Activated CD8-positive, alpha-beta memory T cell treated with anti-CD3 and anti-CD28 coated beads for 36 hours (primary cell): ENCODE measurements around the gene COL4A2. TPM values are rescaled to one million over a fixed set of nuclear protein-coding genes. Genes with fewer than 3 reads are reported as not detected.

Experiments
- CTCF ChIA-PET: fragments of 350-600 bp; sonication (Branson Sonifier 250); formaldehyde crosslinking; loops from one replicate; lab custom pipeline; 2021; ENCODE audit warnings: antibody characterized with exemption; lab: Charles Lee
- POLR2A ChIA-PET: fragments of 350-600 bp; sonication (Branson Sonifier 250); formaldehyde crosslinking; loops from one replicate; lab custom pipeline; 2021; ENCODE audit warnings: antibody characterized with exemption; lab: Charles Lee
- total RNA-seq, 2 experiments: library from RNA; stranded (reverse); gene quantifications; one replicate each; pipeline ENCODE4 v1.2.3, GENCODE V29; 2021

Gene COL4A2
- total RNA-seq, 2 experiments from 2014 or later, result not detected

GRCh38 chr13:110506396-110506795, 199.3 kb downstream of the COL4A2 start:
- CTCF ChIA-PET, result no interaction called here
- POLR2A ChIA-PET, result no interaction called here

- CTCF ChIA-PET, result no interaction called here
- POLR2A ChIA-PET, result no interaction called here
Observed at GRCh38 chr13:110506859-110507566, 199.9 kb downstream of the COL4A2 start.

DNA sequence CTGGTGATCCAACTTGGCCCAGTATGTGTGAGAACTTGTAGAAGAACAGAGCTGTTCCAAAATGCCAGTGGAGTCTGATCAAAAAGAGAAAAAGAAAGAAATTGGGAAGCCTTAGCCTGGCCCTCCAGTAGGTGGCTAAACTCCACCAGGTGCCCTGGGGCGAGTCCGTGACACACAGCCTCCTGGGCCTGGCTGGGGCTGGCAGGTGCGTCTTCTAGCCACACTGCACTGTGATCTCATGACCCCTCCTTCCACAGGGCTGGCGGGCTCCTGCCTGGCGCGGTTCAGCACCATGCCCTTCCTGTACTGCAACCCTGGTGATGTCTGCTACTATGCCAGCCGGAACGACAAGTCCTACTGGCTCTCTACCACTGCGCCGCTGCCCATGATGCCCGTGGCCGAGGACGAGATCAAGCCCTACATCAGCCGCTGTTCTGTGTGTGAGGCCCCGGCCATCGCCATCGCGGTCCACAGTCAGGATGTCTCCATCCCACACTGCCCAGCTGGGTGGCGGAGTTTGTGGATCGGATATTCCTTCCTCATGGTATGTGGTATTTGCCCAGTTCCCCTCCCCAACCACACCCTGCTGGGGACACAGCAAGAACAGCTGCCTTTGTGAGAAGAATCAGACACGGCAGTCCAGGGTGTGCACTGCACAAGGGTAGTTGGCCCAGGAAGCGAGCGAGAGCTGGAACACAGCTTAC, 200.7 kb downstream of the COL4A2 start:
- ChIA-PET CTCF (interaction anchor here (0.6 kb wide), 1 partner anchor 95 kb away, joined by 3 read pairs; no protein-coding TSS in a partner anchor), POLR2A (no interaction called here)

GRCh38 chr13:110509478-110509926, 202.4 kb downstream of the COL4A2 start:
- CTCF ChIA-PET, result interaction anchor here (0.7 kb wide), 1 partner anchor 100 kb away, joined by 3 read pairs; no protein-coding TSS in a partner anchor
- POLR2A ChIA-PET, result no interaction called here

- ChIA-PET POLR2A (no interaction called here), CTCF (no interaction called here)
Observed at GRCh38 chr13:110509971-110510786, 203.1 kb downstream of the COL4A2 start.

DNA sequence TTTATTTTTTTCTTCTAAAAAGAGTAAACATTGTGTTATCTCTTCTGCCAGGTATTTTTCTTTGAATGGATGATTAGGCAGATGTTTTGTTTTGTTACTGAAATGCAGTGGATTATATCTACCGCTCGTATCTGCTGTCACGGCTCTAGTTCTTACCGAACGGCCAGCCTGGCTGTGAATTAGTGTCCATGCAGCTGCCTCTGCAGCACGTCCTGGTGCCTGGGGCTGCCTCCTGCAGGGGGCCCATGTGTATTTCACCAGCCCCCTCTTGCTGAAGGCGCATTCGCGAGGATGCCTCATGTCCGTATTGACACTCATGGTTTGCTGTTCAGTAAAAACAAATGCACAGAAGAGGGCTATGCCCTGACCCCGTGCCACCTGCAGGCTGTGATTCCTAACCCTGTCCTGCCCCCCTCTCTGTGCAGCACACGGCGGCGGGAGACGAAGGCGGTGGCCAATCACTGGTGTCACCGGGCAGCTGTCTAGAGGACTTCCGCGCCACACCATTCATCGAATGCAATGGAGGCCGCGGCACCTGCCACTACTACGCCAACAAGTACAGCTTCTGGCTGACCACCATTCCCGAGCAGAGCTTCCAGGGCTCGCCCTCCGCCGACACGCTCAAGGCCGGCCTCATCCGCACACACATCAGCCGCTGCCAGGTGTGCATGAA, 204.6 kb downstream of the COL4A2 start:
- CTCF ChIA-PET, result no interaction called here
- POLR2A ChIA-PET, result no interaction called here

- ChIA-PET POLR2A (no interaction called here), CTCF (no interaction called here)
Observed at GRCh38 chr13:110512198-110512740, 205.2 kb downstream of the COL4A2 start.

GRCh38 chr13:110516500-110516899, 209.4 kb downstream of the COL4A2 start:
- ChIA-PET CTCF (no interaction called here), POLR2A (no interaction called here)

GRCh38 chr13:110517505-110518225, 210.6 kb downstream of the COL4A2 start:
- POLR2A ChIA-PET, result no interaction called here
- CTCF ChIA-PET, result no interaction called here

GRCh38 chr13:110518226-110518525, 211.1 kb downstream of the COL4A2 start:
- CTCF ChIA-PET, result no interaction called here

GRCh38 chr13:110518571-110518970, 211.5 kb downstream of the COL4A2 start:
- ChIA-PET CTCF (no interaction called here), POLR2A (no interaction called here)

More at GRCh38 chr13:110518226-110518525, 211.1 kb downstream of the COL4A2 start:
- POLR2A ChIA-PET, result no interaction called here

GRCh38 chr13:110519046-110519445, 212.0 kb downstream of the COL4A2 start:
- ChIA-PET CTCF (no interaction called here), POLR2A (no interaction called here)

DNA sequence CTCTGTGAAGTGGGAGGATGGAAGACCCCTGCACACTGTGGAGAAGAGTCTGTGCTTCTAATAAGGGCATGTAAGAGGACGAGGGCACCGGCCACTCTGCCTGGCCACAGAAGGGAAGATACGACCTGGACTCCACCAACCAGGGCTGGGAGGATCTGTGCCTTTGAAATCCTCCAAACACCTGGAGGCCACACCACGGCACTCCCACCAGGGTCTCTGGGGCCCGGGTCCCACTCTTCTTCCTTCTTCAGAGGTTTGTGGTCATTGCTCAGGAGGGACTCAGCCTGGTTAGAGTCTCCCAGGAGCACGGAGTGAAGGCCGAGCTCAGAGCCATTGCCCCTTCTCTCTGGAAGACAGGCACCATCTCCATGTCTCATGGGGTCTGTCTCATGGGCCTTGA, 212.4 kb downstream of the COL4A2 start:
- ChIA-PET POLR2A (no interaction called here), CTCF (no interaction called here)

GRCh38 chr13:110520431-110521295, 213.6 kb downstream of the COL4A2 start:
- CTCF ChIA-PET, result no interaction called here
- POLR2A ChIA-PET, result no interaction called here

- ChIA-PET POLR2A (no interaction called here), CTCF (no interaction called here)
Observed at GRCh38 chr13:110521296-110521680, 214.2 kb downstream of the COL4A2 start.

DNA sequence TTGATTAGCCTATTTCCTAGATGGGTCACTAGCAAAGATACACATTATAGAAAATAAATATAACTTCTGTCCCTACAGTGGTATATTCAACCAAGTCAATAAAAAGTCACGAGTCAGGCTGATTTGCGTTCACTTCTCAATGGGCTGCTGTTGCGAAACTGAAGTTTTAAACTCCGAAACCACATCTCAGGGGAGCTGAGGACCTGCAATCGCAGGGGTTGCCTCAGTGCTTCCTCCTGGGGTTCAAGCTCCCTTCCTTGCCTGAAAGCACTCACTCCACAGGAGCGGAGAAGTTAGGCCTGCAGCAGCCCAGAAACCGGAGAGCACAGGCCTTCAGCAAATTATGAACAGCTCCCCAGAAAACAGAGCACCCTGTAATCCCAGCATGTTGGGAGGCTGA, 214.9 kb downstream of the COL4A2 start:
- POLR2A ChIA-PET, result no interaction called here
- CTCF ChIA-PET, result interaction anchor here (0.6 to 0.7 kb wide), 3 partner anchors 10 to 309 kb away, joined by 3 read pairs; no protein-coding TSS in a partner anchor

DNA sequence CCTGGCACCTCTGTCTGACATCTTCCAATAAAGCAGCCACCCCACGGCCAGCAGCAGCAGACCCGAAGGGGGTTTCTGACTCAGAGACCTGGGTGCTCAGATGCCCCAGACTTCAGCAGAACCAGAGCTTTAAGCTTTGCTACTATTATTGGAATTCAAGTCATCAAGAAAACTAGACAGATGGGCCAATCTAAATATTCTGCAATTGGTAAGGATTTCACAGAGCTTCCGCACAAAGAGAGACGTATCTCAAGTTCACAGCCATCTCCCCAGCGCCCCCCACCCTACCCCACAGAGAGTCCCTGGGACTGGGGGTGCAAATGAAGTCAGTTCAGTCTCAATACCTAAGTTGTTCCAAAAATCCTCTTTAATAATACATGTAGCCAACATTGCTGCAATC, 215.6 kb downstream of the COL4A2 start:
- POLR2A ChIA-PET, result no interaction called here
- CTCF ChIA-PET, result no interaction called here

GRCh38 chr13:110523180-110523579, 216.1 kb downstream of the COL4A2 start:
- CTCF ChIA-PET, result no interaction called here

More at GRCh38 chr13:110523180-110523579, 216.1 kb downstream of the COL4A2 start:
- POLR2A ChIA-PET, result no interaction called here
